Uterus (tissue), 4 donors: ENCODE measurements around the gene KCNAB1. TPM values are rescaled to one million over a fixed set of nuclear protein-coding genes. Genes with fewer than 3 reads are reported as not detected.
A peak's percentile ranks its signal among the peaks of the same experiment; 100 is the strongest.

Experiments used
- DNase-seq, 2 donors: peaks; one replicate each; pipeline ENCODE4 v3.0.0-alpha.2; 2019 to 2020
- H3K27ac ChIP-seq, 2 donors: fragments of 200-600 bp; sonication (generic); 1 replicate in 1 of 2; 2 replicates in 1 of 2; pipeline ENCODE4 v1.5.1; 2016 to 2018
- H3K27me3 ChIP-seq, 2 donors: fragments of 200-600 bp; sonication (generic); one replicate each; pipeline ENCODE4 v1.5.1; 2018 to 2019; ENCODE audit warnings: control low read depth in 1 of 2
- H3K36me3 ChIP-seq, 2 donors: fragments of 200-600 bp; sonication (generic); one replicate each; pipeline ENCODE4 v1.5.1; 2019; ENCODE audit warnings: control low read depth in 1 of 2
- H3K4me1 ChIP-seq, 2 donors: fragments of 200-600 bp; sonication (generic); one replicate each; pipeline ENCODE4 v1.5.1; 2018 to 2019; ENCODE audit warnings: control low read depth in 1 of 2
- H3K4me3 ChIP-seq, 2 donors: fragments of 200-600 bp; sonication (generic); 1 replicate in 1 of 2; 2 replicates in 1 of 2; pipeline ENCODE4 v1.5.1; 2018 to 2019; ENCODE audit warnings: mild to moderate bottlenecking in 1 of 2
- H3K9me3 ChIP-seq, 2 donors: fragments of 200-600 bp; sonication (generic); one replicate each; pipeline ENCODE4 v1.5.1; 2019; ENCODE audit warnings: control low read depth in 1 of 2
- CTCF ChIP-seq, 4 experiments: fragments of 200-600 bp in 2 of 4; fragments of 450-650 bp in 2 of 4; sonication (generic) in 2 of 4; IDR thresholded peaks; one replicate each; pipeline ENCODE4 v1.5.1; 2016 to 2019; ENCODE audit warnings: antibody characterized with exemption in 4 of 4, mild to moderate bottlenecking in 2 of 4, moderate library complexity in 1 of 4
- POLR2A ChIP-seq, 2 donors: fragments of 450-650 bp; IDR thresholded peaks; one replicate each; pipeline ENCODE4 v1.6.1; 2016; ENCODE audit warnings: antibody characterized with exemption in 2 of 2, mild to moderate bottlenecking in 1 of 2, moderate library complexity in 1 of 2
- intact Hi-C: fragments of 100-400 bp; cut with DNase I; formaldehyde crosslinking; loops from one replicate; pipeline ENCODE4 v1.15.1; 2023; ENCODE audit warnings: low total_unique reads
- total RNA-seq, 4 donors: library from RNA; depleted of rRNA in 3 of 4; stranded (reverse); fragments of >200 nt in 3 of 4; gene quantifications; one replicate each; pipeline versions ENCODE4 v1.1.0 to v1.2.4, GENCODE V29; 2014 to 2023
- donor health status: DM: yes; HTN: yes; CAD: no.

KCNAB1 gene
- total RNA-seq, 4 donors from 2014 or later: 1.3 to 12.8 (median 6.8) TPM

- Histone ChIP-seq H3K27me3 (no peaks in the 10 kb centered on the region), H3K9me3 (no peaks in the 10 kb centered on the region), H3K4me1 (no peaks in the 10 kb centered on the region), H3K36me3 (no peaks in the 10 kb centered on the region), H3K4me3 (no peak overlapping the region), H3K27ac (peak overlapping the region; percentile 23 to 70)
- TF ChIP-seq POLR2A (IDR thresholded peaks at IDR 0.05): no peak
- TF ChIP-seq CTCF (IDR thresholded peaks at IDR 0.05): no peak
- intact Hi-C loops: no loop called here
- DNase-seq: no peak
Observed at GRCh38 chr3:156488767-156489166, 368.4 kb downstream of the KCNAB1 start.

- intact Hi-C loops: no loop called here
Observed at GRCh38 chr3:156489462-156489911, 369.1 kb downstream of the KCNAB1 start.

GRCh38 chr3:156491192-156491591 is 370.8 kb downstream of the KCNAB1 start:
- TF ChIP-seq POLR2A (IDR thresholded peaks at IDR 0.05) (no peak), CTCF (IDR thresholded peaks at IDR 0.05) (no peak)
- Histone ChIP-seq H3K27ac (no peak overlapping the region), H3K4me3 (no peak overlapping the region), H3K9me3 (no peaks in the 10 kb centered on the region), H3K36me3 (no peaks in the 10 kb centered on the region), H3K4me1 (no peaks in the 10 kb centered on the region), H3K27me3 (no peaks in the 10 kb centered on the region)
- DNase-seq: no peak
- intact Hi-C loops: no loop called here

More at GRCh38 chr3:156489462-156489911, 369.1 kb downstream of the KCNAB1 start:
- Histone ChIP-seq H3K27me3 (no peaks in the 10 kb centered on the region), H3K27ac (peak overlapping the region; percentile 23 to 70), H3K9me3 (no peaks in the 10 kb centered on the region), H3K4me3 (no peak overlapping the region), H3K4me1 (no peaks in the 10 kb centered on the region), H3K36me3 (no peaks in the 10 kb centered on the region)
- no peak for DNase-seq
- TF ChIP-seq POLR2A (IDR thresholded peaks at IDR 0.05) (no peak), CTCF (IDR thresholded peaks at IDR 0.05) (no peak)

- intact Hi-C loops: no loop called here
- Histone ChIP-seq H3K4me1 (no peaks in the 10 kb centered on the region), H3K27ac (peak overlapping the region in 1 of 2 donors; percentile 1)
Observed at GRCh38 chr3:156492801-156493261, 372.5 kb downstream of the KCNAB1 start.

GRCh38 chr3:156493887-156494286 is 373.5 kb downstream of the KCNAB1 start:
- no peak overlapping the region for H3K4me3 ChIP-seq
- H3K27ac ChIP-seq: no peak overlapping the region
- H3K9me3 ChIP-seq: no peaks in the 10 kb centered on the region
- no peaks in the 10 kb centered on the region for H3K4me1 ChIP-seq
- no peak for TF ChIP-seq CTCF (IDR thresholded peaks at IDR 0.05)
- TF ChIP-seq POLR2A (IDR thresholded peaks at IDR 0.05): no peak
- H3K36me3 ChIP-seq: no peaks in the 10 kb centered on the region
- no peaks in the 10 kb centered on the region for H3K27me3 ChIP-seq
- DNase-seq: no peak
- intact Hi-C loops: no loop called here

More at GRCh38 chr3:156492801-156493261, 372.5 kb downstream of the KCNAB1 start:
- Histone ChIP-seq H3K9me3 (no peaks in the 10 kb centered on the region), H3K36me3 (no peaks in the 10 kb centered on the region), H3K4me3 (no peak overlapping the region), H3K27me3 (no peaks in the 10 kb centered on the region)
- no peak for TF ChIP-seq POLR2A (IDR thresholded peaks at IDR 0.05)
- no peak for TF ChIP-seq CTCF (IDR thresholded peaks at IDR 0.05)
- DNase-seq: no peak
